Stimulated activated naive CD8-positive, alpha-beta T cell treated with anti-CD3 and anti-CD28 coated beads, Interleukin-15, amount 100 ng/mL, for 72 hours (primary cell): ENCODE measurements around the gene ANTXR1.
A peak's percentile ranks its signal among the peaks of the same experiment; 100 is the strongest.
"Not testable (repeated sequence)": the region's sequence is repeated elsewhere in the genome, so short reads cannot be mapped to it uniquely, and the experiment has no call there.

ENCODE experiments used
- ATAC-seq: fragments of 150-1000 bp; cut with Tn5 transposase; 2 replicates; pipeline ENCODE4 v1.10.0; 2021; ENCODE audit warnings: mild to moderate bottlenecking, moderate library complexity
- DNase-seq, 2 donors: peaks; one replicate each; pipeline ENCODE4 v3.0.0; 2021 to 2022
- H3K27ac Mint-ChIP-seq, 2 donors: one replicate each; pipeline ENCODE4 v1.8.0; 2022; ENCODE audit warnings: mild to moderate bottlenecking in 2 of 2, mixed read lengths in 2 of 2, moderate library complexity in 2 of 2
- H3K27me3 Mint-ChIP-seq: one replicate; pipeline ENCODE4 v1.8.0; 2022; ENCODE audit warnings: mixed read lengths
- H3K4me1 Mint-ChIP-seq: one replicate; pipeline ENCODE4 v1.8.0; 2022; ENCODE audit warnings: mild to moderate bottlenecking, mixed read lengths
- H3K4me3 Mint-ChIP-seq, 2 donors: one replicate each; pipeline ENCODE4 v1.8.0; 2022; ENCODE audit warnings: mild to moderate bottlenecking in 2 of 2, mixed read lengths in 2 of 2, moderate library complexity in 1 of 2
- H3K9me3 Mint-ChIP-seq, 2 donors: one replicate each; pipeline ENCODE4 v1.8.0; 2022; ENCODE audit warnings: mixed read lengths in 2 of 2

The ANTXR1 gene

GRCh38 chr2:69230946-69231345, 218.0 kb downstream of the ANTXR1 start:
- H3K9me3 Mint-ChIP-seq, ATAC-seq: not testable (repeated sequence)

GRCh38 chr2:69231612-69232277, 218.8 kb downstream of the ANTXR1 start:
- no peaks in the 10 kb centered on the region for H3K4me1 Mint-ChIP-seq
- no peak overlapping the region for H3K27ac Mint-ChIP-seq
- peaks cover 3% of the 10 kb centered on the region for H3K27me3 Mint-ChIP-seq
- H3K9me3 Mint-ChIP-seq = no peaks in the 10 kb centered on the region
- no peak overlapping the region for H3K4me3 Mint-ChIP-seq
- no peak for DNase-seq
- no peak for ATAC-seq

More at GRCh38 chr2:69230946-69231345, 218.0 kb downstream of the ANTXR1 start:
- H3K27ac Mint-ChIP-seq, H3K4me1 Mint-ChIP-seq, DNase-seq, H3K27me3 Mint-ChIP-seq, H3K4me3 Mint-ChIP-seq: not testable (repeated sequence)

GRCh38 chr2:69235835-69236234, 222.9 kb downstream of the ANTXR1 start:
- not testable (repeated sequence) for H3K27me3 Mint-ChIP-seq, DNase-seq, H3K4me3 Mint-ChIP-seq, ATAC-seq, H3K4me1 Mint-ChIP-seq, H3K27ac Mint-ChIP-seq, H3K9me3 Mint-ChIP-seq

GRCh38 chr2:69237070-69237670, 224.2 kb downstream of the ANTXR1 start:
- no peak overlapping the region for H3K4me3 Mint-ChIP-seq
- H3K9me3 Mint-ChIP-seq = no peaks in the 10 kb centered on the region
- H3K27me3 Mint-ChIP-seq = peaks cover 9% of the 10 kb centered on the region
- ATAC-seq (no peak), DNase-seq (no peak)
- no peaks in the 10 kb centered on the region for H3K4me1 Mint-ChIP-seq
- H3K27ac Mint-ChIP-seq = no peak overlapping the region

- no peaks in the 10 kb centered on the region for H3K4me1 Mint-ChIP-seq
- DNase-seq = no peak
Observed at GRCh38 chr2:69238449-69239031, 225.6 kb downstream of the ANTXR1 start.

DNA sequence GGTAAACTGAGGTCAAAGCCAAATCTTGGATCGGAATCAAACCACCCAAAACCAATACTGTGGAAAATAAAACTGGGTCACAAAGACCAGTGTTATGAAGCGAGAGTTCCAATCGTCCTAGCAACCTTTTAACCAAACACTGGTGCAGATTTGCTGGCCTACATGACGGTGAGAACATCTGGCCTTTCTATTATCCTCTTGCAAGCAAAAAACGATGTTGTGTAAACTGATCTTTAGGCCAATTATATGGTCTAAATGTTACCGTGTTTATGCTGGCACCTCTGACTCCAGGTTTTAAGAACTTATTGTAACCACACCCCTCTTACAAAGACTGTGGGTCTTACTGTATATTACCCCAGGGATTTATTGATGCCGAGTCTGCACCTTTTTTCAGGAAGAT, 228.1 kb downstream of the ANTXR1 start:
- no peak overlapping the region for H3K27ac Mint-ChIP-seq
- H3K27me3 Mint-ChIP-seq = peaks cover 17% of the 10 kb centered on the region
- H3K9me3 Mint-ChIP-seq = no peaks in the 10 kb centered on the region
- ATAC-seq = no peak
- DNase-seq = no peak
- H3K4me1 Mint-ChIP-seq = no peaks in the 10 kb centered on the region
- no peak overlapping the region for H3K4me3 Mint-ChIP-seq

More at GRCh38 chr2:69238449-69239031, 225.6 kb downstream of the ANTXR1 start:
- Mint-ChIP-seq H3K4me3 (no peak overlapping the region), H3K27me3 (peaks cover 10% of the 10 kb centered on the region), H3K27ac (no peak overlapping the region), H3K9me3 (no peaks in the 10 kb centered on the region)
- no peak for ATAC-seq

DNA sequence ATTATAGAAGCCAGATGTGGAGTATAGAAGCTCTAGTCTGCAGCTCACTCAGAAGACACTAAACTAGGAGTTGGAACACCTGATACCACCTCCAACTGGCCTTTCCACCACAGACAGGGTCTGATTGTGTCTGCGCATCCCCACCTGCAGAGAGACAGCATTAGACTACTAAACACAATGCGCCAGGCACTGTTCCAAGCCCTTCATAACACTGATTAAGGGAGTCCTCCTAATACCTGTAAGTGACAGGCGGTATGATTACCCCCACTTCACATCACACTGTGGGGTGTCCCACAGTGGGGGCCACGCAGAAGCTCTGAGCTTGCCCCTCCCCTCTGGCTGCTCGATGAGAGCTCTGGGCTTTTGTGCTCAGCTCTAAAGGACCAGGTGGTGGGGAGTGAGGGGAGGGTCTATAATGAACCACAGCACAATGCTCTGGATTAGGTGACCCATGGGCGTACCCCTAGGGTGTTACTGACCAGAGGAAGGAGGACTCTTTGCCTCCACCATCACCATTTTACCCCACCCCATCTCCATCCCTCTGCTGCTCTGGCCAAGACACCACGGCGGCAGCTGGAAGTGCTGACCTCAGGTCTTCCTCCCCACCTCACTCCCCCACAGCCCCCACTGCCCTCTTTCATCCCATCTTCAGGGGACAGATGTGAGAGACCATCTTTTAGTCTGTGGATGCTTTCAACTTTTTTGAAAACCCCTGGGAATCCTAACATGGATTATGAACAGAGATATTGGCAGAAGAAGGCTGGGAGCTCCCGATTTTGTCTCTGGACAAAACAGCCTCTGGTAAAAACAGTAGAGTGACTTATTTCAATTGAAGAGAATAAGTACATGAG, 228.9 kb downstream of the ANTXR1 start:
- no peak overlapping the region for H3K4me3 Mint-ChIP-seq
- no peaks in the 10 kb centered on the region for H3K9me3 Mint-ChIP-seq
- peaks cover 13% of the 10 kb centered on the region for H3K27me3 Mint-ChIP-seq
- ATAC-seq = no peak
- DNase-seq = no peak
- no peaks in the 10 kb centered on the region for H3K4me1 Mint-ChIP-seq
- peak overlapping the region in 1 of 2 donors; percentile 59 for H3K27ac Mint-ChIP-seq

DNA sequence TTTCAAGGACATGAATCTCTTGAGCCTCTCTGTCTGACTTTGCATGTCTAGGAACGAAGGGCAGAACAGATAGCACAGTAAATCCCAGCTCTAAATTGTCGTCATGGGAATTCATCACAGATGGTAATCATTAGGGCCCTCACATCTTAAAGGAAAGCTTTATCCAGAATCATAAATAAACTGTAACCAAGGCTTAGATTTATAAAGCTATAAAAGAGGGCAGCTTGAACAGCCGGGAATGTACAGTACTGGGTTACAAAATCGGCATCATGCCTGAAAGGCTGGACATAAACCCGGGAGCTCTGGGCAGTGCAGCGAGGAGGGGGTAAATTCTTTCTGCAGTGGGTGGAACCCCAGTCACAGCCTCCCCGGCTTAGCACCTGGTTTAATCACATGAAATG, 229.7 kb downstream of the ANTXR1 start:
- Mint-ChIP-seq H3K9me3 (no peaks in the 10 kb centered on the region), H3K27ac (no peak overlapping the region), H3K4me1 (no peaks in the 10 kb centered on the region), H3K27me3 (peaks cover 16% of the 10 kb centered on the region), H3K4me3 (no peak overlapping the region)
- DNase-seq (no peak), ATAC-seq (no peak)

- no peak for DNase-seq
- Mint-ChIP-seq H3K27ac (peak overlapping the region in 1 of 2 donors; percentile 79), H3K4me1 (no peaks in the 10 kb centered on the region), H3K4me3 (no peak overlapping the region), H3K9me3 (no peaks in the 10 kb centered on the region), H3K27me3 (peaks cover 17% of the 10 kb centered on the region)
- no peak for ATAC-seq
Observed at GRCh38 chr2:69243652-69244051, 230.7 kb downstream of the ANTXR1 start.

- H3K27me3 Mint-ChIP-seq = peaks cover 17% of the 10 kb centered on the region
- ATAC-seq = no peak
- no peak for DNase-seq
- H3K27ac Mint-ChIP-seq = no peak overlapping the region
- H3K4me3 Mint-ChIP-seq = no peak overlapping the region
- H3K4me1 Mint-ChIP-seq = no peaks in the 10 kb centered on the region
- no peaks in the 10 kb centered on the region for H3K9me3 Mint-ChIP-seq
Observed at GRCh38 chr2:69244882-69245281, 231.9 kb downstream of the ANTXR1 start.

- Mint-ChIP-seq H3K27ac (no peak overlapping the region), H3K9me3 (no peaks in the 10 kb centered on the region), H3K4me1 (no peaks in the 10 kb centered on the region), H3K4me3 (no peak overlapping the region), H3K27me3 (peaks cover 31% of the 10 kb centered on the region)
- DNase-seq (no peak), ATAC-seq (no peak)
Observed at GRCh38 chr2:69247583-69247982, 234.6 kb downstream of the ANTXR1 start.

GRCh38 chr2:69248232-69248631, 235.3 kb downstream of the ANTXR1 start:
- ATAC-seq = no peak
- Mint-ChIP-seq H3K9me3 (no peaks in the 10 kb centered on the region), H3K27ac (no peak overlapping the region), H3K27me3 (peaks cover 31% of the 10 kb centered on the region), H3K4me3 (no peak overlapping the region), H3K4me1 (no peaks in the 10 kb centered on the region)
- DNase-seq = no peak

DNA sequence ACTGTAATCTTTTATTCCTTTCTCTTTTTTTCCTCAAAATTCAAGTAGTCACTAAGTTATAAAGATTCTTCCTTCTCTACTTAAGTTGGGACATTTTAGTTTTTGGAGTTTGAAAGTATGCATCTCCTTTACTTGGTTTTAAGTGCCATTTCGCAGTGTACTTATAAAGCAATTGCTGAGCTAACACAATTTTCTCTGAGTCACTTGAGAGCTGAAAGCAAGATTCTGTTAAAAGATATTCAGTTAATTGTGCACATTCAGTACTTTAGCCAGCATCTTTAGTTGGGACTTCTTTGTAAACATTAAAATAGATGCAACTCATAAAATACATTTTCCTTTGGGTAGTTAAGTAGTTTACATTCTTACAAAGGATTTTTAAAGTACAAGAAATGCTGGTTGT, 238.0 kb downstream of the ANTXR1 start:
- ATAC-seq (no peak), DNase-seq (no peak)
- H3K27me3 Mint-ChIP-seq = peaks cover 44% of the 10 kb centered on the region
- H3K9me3 Mint-ChIP-seq = no peaks in the 10 kb centered on the region
- no peaks in the 10 kb centered on the region for H3K4me1 Mint-ChIP-seq
- no peak overlapping the region for H3K27ac Mint-ChIP-seq
- no peak overlapping the region for H3K4me3 Mint-ChIP-seq

DNA sequence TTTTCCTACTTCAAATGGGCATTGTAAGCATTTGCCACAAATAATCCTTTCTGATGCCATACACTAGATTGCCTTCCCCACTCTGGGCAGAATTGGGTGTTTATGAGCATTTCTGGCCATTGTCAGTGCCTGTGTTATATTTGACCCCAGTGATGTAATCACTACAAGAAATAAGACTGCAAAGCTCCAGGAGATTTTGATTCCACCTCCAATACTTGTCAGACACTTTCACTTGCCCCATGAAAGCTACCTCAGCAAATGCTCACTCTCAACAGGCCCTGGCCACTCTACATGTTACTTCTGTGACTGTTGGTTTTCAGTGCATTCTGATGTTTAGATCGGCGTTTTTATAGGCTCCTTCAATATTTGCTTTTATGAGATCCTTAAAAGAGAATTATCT, 239.0 kb downstream of the ANTXR1 start:
- Mint-ChIP-seq H3K27me3 (peaks cover 53% of the 10 kb centered on the region), H3K4me3 (no peak overlapping the region), H3K27ac (no peak overlapping the region), H3K9me3 (no peaks in the 10 kb centered on the region), H3K4me1 (no peaks in the 10 kb centered on the region)
- ATAC-seq (no peak), DNase-seq (no peak)

- no peak overlapping the region for H3K4me3 Mint-ChIP-seq
- H3K9me3 Mint-ChIP-seq = peaks cover 0 to 7% of the 10 kb centered on the region in 2 donors
- no peak overlapping the region for H3K27ac Mint-ChIP-seq
- ATAC-seq = no peak
- DNase-seq = no peak
- peaks cover 55% of the 10 kb centered on the region for H3K27me3 Mint-ChIP-seq
- no peaks in the 10 kb centered on the region for H3K4me1 Mint-ChIP-seq
Observed at GRCh38 chr2:69253112-69253511, 240.1 kb downstream of the ANTXR1 start.
